Measurements from ENCODE around the gene RYR1. TPM values are rescaled to one million over a fixed set of nuclear protein-coding genes. Genes with fewer than 3 reads are reported as not detected.

The RYR1 gene
- total RNA-seq, 4 donors from 2014 or later = 1.5 to 8.8 (median 4.4) TPM

DNA sequence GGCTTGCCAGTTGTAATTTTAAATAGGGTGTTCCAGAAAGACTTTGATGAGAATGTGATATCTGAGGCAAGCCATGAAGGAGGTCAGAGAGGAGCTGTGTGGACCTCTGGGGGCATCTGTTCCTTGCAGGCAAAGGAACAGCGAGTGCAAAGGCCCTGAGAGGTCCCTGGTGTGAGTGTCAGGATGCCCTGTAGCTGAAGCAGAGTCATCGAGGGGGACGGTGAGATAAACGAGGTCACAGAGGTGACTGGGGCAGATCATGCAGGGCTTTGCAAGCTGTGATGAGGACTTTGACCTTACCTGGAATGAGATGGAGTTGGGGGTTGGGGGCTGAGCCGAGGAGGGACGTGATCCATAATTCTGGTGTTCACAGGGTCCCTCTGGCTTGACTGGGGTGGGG, 75.0 kb downstream of the RYR1 start:
- TF ChIP-seq, protein P1, sequence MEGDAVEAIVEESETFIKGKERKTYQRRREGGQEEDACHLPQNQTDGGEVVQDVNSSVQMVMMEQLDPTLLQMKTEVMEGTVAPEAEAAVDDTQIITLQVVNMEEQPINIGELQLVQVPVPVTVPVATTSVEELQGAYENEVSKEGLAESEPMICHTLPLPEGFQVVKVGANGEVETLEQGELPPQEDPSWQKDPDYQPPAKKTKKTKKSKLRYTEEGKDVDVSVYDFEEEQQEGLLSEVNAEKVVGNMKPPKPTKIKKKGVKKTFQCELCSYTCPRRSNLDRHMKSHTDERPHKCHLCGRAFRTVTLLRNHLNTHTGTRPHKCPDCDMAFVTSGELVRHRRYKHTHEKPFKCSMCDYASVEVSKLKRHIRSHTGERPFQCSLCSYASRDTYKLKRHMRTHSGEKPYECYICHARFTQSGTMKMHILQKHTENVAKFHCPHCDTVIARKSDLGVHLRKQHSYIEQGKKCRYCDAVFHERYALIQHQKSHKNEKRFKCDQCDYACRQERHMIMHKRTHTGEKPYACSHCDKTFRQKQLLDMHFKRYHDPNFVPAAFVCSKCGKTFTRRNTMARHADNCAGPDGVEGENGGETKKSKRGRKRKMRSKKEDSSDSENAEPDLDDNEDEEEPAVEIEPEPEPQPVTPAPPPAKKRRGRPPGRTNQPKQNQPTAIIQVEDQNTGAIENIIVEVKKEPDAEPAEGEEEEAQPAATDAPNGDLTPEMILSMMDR (IDR thresholded peaks at IDR 0.05; ENCODE audit: low read depth) = no peak

DNA sequence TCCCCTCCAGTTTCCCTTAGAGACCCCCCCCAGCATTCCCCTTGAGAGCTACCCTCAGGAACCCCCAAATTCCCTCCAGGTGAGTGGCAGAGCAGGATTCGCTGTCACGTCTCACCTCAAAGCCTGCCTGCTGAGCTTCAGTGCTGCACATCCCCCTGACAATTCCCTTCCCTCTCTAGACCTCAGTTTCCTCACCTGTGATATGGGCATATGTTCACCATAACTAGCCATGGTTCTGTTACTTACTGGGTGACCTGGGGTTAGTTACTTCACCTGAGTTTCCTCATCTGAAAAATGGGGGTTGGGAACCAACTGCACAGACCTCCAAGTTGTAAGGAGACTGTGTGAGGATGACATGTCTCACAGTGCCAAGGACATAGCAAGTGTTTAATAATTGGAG, 75.5 kb downstream of the RYR1 start:
- TF ChIP-seq, protein P1 (IDR thresholded peaks at IDR 0.05; ENCODE audit: low read depth) = no peak

DNA sequence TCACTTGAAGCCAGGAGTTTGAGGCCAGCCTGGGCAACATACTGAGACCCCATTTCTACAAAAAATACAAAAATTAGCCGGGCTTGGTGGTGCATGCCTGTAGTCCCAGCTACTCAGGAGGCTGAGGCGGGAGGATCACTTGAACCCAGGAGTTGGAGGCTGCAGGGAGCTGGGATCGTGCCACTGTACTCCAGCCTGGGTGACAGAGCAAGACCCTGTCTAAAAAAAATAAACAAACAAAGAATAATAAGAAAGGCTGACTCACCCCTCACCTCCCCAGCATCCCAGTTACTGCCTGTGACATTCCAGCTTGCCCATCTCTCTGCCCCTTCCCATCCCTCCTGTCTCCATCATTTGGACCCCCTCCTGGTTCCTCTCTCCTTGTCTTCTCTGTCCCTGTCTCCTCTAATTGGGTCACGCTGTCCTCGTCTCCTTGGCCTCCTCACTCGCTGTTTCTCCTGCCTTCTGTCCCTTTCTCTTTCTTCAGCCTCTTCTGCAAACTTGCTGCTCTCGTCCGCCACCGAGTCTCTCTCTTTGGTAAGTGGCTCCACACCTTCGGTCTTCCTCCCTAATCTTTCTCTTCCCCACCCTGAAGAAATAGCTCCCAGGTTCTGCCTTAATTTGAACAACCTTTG, 77.7 kb downstream of the RYR1 start:
- TF ChIP-seq, protein P1 (IDR thresholded peaks at IDR 0.05; ENCODE audit: low read depth) = no peak

DNA sequence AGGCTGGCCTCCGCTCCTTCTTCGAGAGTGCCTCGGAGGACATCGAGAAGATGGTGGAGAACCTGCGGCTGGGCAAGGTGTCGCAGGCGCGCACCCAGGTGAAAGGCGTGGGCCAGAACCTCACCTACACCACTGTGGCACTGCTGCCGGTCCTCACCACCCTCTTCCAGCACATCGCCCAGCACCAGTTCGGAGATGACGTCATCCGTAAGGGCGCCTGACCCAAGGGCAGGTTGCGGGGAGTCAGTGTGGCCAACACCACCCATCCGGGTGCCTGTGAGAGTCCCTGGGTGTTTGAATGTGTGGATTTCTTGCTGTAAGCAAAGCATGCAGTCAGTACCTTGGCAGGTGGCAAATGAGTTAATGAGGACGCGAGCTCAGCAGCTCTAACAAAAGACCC, 78.8 kb downstream of the RYR1 start:
- TF ChIP-seq, protein P1 (IDR thresholded peaks at IDR 0.05; ENCODE audit: low read depth) = no peak

DNA sequence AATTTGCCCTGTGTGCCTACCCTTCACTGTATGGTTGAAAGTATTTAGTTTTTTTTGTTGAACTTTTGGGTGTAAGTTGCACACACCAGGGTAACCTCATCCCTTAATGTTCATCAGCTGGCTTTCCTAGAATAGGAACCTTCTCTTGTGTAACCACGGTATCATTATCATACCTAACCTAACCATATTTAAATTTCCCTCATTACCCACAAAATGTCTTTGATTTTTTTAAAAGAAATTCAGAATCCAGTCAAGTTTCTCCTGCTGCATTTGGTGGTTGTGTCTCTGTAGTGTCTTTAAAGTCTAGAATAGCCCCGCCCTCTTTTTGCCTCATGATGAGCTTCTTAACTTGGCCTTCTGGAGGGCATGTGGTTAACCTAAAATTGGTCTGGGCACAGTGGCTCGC, 80.3 kb downstream of the RYR1 start:
- TF ChIP-seq, protein P1 (IDR thresholded peaks at IDR 0.05; ENCODE audit: low read depth) = no peak

DNA sequence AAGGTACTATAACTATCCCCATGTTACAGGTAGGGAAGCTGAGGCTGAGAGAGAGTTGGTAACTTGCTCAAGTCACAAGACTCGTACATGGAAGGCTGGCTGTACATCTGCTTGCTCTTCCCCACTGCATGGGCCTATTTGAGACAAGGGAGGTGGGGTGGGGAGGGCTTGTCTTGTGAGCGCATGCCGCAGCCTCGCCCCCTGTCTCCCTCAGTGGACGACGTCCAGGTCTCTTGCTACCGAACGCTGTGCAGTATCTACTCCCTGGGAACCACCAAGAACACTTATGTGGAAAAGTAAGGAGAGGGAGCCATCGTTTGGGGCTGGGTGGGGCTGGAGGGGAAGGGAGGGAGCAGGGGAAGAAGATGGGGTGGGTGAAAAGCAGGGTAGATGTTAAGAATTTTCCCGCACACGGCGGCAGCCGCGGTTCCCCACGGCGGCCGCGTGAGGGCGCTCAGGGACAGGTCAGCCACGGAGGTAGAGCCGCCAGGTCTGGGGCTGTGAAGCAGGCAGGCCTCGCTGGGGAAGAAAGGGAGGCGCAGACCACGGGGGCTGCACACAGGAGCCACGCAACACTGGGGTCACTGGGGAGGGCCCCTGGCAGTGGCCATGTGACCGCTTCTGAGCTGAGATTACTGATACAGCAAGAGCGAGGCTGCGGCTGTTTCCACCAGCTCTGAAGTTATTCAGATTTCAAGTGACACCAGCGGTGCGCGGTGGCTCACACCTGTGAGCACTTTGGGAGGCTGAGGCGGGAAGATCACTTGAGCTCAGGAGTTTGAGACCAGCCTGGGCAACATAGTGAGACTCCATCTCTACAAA, 81.5 kb downstream of the RYR1 start:
- TF ChIP-seq, protein P1 (IDR thresholded peaks at IDR 0.05; ENCODE audit: low read depth) = no peak

DNA sequence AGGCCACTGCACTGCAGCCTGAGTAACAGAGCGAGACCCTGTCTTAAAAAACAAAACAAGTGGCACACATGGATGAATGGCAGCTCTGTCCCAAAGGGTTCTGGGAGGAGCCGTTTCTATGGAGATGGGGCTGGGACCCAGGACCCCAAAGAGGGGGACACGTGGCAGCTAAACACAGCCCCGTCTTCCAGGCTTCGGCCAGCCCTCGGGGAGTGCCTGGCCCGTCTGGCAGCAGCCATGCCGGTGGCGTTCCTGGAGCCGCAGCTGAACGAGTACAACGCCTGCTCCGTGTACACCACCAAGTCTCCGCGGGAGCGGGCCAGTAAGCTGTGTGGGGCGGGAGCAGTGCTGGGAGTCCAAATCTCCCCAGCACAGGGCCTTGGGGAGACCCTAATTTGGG, 82.4 kb downstream of the RYR1 start:
- TF ChIP-seq, protein P1 (IDR thresholded peaks at IDR 0.05; ENCODE audit: low read depth) = no peak
